NCI-H1105 treated with DMSO at 0.1 percent for 48 hours (cell line): ENCODE data around the gene ERICH6B.

ENCODE experiments used
- DNase-seq: peaks from one replicate; lab custom pipeline; 2025; lab: John Stamatoyannopoulos, UW

ERICH6B gene

GRCh38 chr13:45542391-45542790, 73.1 kb downstream of the ERICH6B start:
- no peak for DNase-seq

- DNase-seq: no peak
Measured at GRCh38 chr13:45541806-45542205, 73.7 kb downstream of the ERICH6B start.

GRCh38 chr13:45540864-45541263, 74.7 kb downstream of the ERICH6B start:
- DNase-seq: no peak

GRCh38 chr13:45540195-45540594, 75.3 kb downstream of the ERICH6B start:
- no peak for DNase-seq

GRCh38 chr13:45538382-45538781, 77.2 kb downstream of the ERICH6B start:
- no peak for DNase-seq

GRCh38 chr13:45537516-45537915, 78.0 kb downstream of the ERICH6B start:
- DNase-seq: no peak

- DNase-seq: no peak
Measured at GRCh38 chr13:45536224-45536623, 79.3 kb downstream of the ERICH6B start.

GRCh38 chr13:45534604-45535003, 80.9 kb downstream of the ERICH6B start:
- DNase-seq: no peak

- DNase-seq: no peak
Measured at GRCh38 chr13:45529758-45530157, 85.8 kb downstream of the ERICH6B start.

GRCh38 chr13:45527699-45528462, 87.7 kb downstream of the ERICH6B start:
- no peak for DNase-seq

GRCh38 chr13:45522571-45522970, 93.0 kb downstream of the ERICH6B start:
- no peak for DNase-seq

GRCh38 chr13:45521297-45521696, 94.2 kb downstream of the ERICH6B start:
- DNase-seq: no peak

GRCh38 chr13:45519493-45519892, 96.0 kb downstream of the ERICH6B start:
- DNase-seq: no peak

GRCh38 chr13:45518525-45519245, 96.9 kb downstream of the ERICH6B start:
- no peak for DNase-seq

- DNase-seq: no peak
Measured at GRCh38 chr13:45516757-45517156, 98.8 kb downstream of the ERICH6B start.

GRCh38 chr13:45512098-45512496, 103.4 kb downstream of the ERICH6B start:
- DNase-seq: no peak

- peak; percentile 53 for DNase-seq
Measured at GRCh38 chr13:45511310-45512097, 104.0 kb downstream of the ERICH6B start.

GRCh38 chr13:45510672-45511071, 104.9 kb downstream of the ERICH6B start:
- DNase-seq: no peak

GRCh38 chr13:45508776-45509175, 106.8 kb downstream of the ERICH6B start:
- DNase-seq: no peak

- DNase-seq: no peak
Measured at GRCh38 chr13:45506811-45507210, 108.7 kb downstream of the ERICH6B start.

- DNase-seq: no peak
Measured at GRCh38 chr13:45503658-45504057, 111.9 kb downstream of the ERICH6B start.

GRCh38 chr13:45501175-45501526, 114.4 kb downstream of the ERICH6B start:
- DNase-seq: no peak
